Effector CD4-positive, alpha-beta T cell (primary cell): ENCODE results near the gene TOP3A.

ENCODE experiments used
- DNase-seq: peaks from one replicate; pipeline ENCODE4 v3.0.0-alpha.2; 2020

Gene TOP3A

DNA sequence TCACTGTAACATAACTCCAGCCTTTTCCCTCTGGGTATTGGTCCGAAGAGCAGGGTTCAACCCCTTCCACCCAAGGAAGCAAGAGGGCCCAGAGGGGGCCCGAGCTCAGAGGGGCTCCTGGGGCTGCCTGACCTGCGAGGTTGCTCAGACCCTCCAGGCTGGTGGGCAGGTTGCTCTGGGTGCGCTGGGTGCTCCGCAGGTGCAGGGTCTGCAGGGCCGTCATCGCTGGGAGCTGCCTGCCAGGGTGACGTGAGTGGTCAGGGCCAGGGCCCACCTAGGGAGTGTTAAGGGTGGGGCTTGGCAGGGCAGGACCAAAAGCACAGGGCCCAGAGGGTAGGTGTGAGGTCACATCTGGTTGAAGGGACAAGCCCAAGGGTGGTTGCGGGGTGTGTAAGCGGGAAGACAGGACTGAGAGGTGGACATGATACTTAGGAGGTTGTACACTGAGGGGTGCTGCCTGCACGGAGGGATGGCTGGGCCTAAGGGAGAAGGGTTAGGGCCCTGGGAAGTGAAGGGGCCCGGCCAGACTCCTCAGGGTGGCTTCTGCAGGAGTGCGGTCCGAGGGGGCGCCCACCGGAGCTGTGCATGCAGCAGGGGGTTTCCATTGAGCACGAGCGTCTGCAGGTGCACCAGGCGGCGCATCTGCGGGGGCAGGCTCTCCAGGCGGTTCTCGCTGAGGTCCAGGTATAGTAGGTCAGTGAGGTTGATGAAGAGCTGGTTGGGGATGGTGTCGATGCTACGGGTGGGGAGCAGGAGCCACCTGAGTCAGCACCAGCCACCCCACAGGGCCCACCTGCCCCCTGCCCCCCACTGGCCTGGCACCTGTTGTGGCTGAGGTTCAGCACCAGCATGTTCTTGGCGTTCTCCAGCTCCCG, 60.6 kb downstream of the TOP3A start:
- DNase-seq, result no peak

DNA sequence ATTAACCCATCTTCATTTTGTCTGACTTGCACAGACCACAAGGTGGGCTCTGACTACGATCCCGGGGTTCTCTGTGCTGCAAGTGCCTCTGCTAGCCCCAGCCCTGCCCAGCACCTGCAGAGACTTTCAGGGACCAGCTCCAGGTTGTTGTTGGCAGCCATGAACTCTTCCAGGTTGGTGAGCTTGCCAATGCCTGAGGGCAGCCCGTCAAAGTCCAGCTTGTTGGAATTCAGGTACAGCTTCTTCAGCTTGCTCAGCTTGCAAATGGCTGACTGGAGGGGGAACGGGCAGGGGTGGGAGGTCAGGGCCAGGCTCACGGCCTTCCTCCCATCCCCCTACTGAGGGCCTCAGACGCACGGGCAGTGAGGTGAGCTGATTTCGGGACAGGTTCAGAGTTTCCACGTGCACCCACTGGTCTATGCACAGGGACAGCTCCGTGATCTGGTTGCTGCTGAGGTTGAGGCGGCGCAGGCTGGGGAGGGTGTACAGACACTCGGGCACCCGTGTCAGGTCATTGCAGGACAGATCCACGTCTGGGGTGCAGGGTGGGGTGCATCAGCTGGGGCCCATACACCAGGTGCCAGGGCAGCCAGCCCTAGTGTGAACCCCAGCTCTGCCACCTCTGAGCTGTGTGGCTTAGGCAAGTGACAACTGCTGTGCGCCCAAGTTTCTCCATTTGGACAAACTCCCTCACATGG, 61.5 kb downstream of the TOP3A start:
- no peak for DNase-seq

DNA sequence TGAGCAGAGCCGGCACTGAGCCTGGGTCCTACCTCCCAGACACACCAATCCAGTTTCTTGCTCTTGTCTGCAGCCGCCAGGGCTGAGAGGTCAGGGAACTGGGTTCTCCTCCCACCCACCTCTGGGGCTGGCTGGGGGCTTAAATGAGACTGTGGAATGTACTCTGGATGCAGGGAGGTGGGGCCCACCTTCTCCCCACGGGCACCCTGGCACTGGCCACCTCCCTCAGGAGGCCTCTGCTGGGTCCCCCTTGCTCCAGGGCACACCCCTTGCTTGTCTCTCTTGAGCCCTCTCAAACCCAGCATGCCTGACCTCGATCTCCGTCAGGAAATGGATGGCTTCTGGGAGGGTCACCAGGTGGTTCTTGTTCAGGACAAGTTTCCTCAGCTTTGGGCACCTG, 62.6 kb downstream of the TOP3A start:
- no peak for DNase-seq

DNA sequence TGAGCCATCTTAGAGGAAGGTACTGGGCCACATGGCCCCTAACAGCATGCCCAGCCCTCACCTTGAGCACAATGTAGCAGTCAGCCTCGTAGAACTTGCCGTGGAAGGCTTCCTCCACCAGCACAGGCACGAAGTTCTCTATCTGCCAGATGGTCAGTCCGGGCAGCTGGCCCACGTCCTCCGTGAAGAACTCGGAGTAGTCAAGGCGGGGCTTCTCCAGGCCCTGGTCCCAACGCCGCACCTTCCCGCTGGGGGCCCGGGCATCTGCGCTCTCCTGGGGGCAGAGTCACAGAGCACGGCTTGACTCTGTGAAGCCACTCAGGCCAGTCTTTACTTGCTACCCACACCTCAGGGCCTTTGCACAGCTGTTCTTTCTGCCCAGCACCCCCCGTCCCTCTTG, 63.6 kb downstream of the TOP3A start:
- no peak for DNase-seq

DNA sequence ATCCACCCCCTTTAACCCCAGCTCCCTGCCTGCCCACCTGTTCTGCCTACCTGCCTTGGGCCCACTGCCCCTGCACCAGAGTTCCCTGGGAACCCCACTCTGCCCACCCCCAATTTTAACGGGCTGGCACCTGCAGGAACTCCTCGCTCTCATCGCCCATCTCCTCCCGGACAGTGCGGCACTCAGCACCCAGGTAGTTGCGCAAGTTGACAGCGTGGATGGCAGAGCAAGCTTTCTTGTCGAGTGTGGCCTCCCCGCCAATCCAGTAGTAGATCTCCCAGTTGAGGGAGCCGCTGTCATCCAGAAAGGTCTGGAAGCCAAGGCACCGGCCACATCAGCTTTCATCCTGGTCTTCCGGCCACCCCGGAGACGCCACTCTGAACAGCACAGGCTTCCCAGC, 64.1 kb downstream of the TOP3A start:
- DNase-seq, result no peak

DNA sequence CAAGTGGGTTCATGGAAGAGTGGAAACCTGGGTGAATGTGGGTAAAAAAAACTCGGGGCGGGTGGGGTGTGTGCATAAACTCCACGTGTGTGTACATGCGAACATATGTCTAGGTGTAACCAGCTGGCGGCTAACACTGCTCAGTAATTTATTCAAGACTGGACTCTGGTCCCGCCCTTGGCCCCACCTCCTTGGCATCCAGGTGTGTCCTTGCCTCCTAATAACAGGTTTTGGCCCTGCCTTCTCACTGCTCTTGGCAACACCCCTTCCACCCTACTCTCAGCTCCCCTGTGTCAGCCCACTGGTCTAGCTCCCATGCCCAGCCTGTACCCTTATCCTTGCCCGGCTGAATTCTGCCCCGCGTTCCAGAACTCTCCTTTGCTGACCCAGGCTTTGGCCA, 64.5 kb downstream of the TOP3A start:
- no peak for DNase-seq

DNA sequence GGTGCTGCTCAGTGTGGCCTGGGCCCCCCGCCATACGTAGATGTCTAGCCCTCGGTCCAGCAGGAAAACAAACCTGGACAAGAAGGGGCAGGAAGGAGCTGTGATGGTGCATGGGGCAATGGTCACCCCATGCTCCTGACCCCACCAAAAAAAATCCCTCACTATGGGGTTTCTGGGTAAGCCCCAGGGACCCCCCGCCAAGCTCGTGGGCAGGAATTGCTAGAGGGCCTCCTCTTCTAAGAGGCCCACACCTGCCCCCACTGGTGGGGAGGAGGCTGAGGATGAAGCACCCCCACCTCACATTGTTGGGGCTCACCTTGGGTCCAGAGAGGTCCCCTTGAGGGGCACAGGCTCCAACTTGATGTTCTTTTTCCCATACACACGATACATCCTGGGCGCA, 66.0 kb downstream of the TOP3A start:
- no peak for DNase-seq

DNA sequence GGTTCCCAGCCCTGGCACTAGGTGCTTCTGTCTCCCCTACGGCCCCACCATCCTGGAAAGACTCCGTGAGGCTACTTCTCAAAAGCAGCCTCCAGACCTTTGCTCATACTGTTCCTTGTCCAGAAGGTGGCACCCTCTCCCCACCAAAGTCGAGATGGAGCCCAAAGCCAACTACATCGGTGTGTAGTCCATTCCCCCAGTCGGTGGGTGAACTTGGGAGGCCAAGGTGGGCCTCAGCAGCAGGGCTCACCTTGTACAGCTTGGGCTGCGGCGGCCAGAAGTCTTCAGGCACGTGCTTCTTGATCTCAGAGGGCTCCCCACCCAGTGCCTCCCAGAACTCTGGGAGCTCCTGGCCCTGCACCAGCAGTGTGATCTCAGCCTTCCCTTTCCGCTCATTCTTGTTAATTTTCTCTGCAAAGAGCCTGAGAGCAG, 66.5 kb downstream of the TOP3A start:
- DNase-seq, result peak; percentile 49

DNA sequence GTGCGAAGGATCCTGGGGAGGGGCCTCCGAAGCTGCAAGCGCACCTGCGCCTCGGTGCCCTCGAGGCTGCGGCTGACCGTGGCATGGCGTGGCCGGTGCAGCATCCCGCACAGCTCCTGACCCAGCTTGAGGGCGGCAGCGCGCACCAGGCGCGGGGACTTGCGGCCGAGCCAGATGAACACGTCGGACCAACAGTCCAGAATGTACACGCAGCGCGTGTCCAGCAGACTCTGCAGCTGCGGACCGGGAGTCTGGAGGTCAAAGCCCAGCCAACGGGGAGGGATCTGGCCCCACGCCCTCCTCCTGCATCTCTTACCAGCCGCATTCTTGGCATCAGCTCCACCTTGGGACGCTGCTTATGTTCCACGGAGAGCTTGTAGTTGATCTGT, 67.2 kb downstream of the TOP3A start:
- DNase-seq, result no peak

DNA sequence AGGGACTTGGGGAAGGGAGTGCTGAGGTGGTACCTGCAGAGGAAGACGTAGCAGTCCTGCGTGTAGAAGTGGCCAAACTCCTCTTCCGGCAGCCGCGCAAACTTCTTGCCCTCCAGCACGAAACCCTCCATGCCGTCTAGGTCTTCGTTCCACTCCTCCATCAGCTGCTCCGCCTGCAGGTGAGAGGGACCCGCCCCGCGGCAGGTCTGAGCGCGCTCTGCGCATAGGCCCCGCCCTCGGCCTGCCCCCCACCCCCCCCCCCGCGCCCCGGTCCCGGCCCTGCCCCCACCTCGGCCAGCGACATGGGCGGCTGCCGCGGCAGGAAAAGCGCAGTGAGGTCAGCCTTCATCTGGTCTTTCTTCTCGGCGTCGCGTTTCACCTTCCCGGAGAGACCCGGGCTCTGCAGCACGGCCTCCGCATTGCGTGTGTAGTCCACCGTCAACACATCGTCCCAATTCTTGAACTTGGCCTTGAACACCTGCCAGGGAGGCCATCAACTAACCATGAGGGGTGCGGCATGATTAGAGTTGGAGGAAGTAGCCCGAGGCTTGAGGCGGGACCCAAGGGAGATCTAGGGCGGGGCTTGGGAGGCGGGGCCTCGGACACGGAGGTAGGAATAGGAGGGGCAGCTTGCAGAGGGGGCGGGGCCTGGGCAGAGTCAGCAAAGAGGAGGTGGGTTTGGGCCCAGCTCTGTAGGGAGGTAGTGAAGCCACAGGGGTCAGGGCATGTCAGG, 67.7 kb downstream of the TOP3A start:
- DNase-seq, result no peak

DNA sequence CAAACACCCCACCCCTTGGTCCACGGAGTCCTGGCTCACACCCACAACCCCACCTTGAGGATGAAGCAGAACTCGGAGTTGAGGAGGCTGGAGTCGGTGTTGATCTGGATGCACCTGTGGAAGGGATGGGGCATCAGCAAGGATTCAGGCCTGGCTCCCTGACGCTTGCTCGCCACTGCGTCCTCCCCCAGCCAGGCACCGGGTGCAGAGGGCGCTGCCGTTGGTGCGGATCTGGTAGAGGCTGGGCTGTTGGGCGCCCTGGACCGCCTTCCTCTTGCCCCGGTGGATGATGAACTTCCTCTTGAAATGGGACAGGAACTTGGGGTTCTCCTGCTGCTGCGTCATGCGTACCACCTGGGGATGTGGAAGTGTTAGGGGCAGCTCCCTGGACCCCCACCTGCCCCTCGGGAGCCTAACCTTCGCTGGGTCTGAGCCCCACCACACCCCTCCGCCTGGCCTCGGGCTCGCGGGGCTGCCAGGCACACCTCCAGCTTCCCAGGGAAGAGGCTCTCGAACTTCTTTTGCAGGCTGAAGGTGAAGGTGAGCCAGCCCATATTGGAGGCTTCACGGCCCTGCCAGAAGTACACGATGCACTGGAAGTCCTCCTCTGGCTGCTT, 68.6 kb downstream of the TOP3A start:
- DNase-seq, result no peak

DNA sequence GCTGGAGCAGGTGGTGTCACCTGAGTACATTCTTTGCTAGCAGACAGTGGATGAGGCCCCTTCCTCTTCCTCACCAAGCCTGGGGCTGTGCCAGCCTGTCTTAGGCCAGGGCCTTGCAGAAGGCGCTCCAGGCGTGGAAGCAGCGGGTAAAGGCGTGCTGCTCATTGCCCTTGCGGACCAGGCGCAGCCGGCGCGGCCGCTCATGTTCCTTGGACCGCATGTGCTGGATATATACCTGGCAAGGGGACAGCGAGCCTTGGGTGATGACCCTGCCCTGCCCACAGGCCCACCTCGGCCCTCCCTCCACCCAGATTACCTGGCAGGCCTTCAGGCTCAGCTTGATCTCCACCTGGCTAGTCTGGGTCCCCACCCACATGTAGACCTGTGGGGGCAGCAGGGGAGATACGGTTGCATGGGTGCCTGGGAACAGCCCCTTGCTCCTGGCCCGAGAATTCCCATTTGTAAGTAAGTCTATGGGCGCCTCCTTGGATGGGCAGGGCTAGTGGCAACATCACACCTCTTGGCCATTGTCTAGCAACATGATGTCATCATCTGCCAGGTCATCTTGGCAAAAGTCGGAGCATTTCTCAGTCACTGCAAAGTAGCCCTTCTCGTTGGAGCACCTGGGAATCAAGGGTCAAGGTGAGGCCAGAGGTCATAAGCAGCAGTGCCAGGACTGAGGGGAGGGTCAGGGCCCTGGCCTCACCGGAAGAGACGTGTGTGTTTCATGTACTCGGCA, 69.6 kb downstream of the TOP3A start:
- DNase-seq, result no peak

DNA sequence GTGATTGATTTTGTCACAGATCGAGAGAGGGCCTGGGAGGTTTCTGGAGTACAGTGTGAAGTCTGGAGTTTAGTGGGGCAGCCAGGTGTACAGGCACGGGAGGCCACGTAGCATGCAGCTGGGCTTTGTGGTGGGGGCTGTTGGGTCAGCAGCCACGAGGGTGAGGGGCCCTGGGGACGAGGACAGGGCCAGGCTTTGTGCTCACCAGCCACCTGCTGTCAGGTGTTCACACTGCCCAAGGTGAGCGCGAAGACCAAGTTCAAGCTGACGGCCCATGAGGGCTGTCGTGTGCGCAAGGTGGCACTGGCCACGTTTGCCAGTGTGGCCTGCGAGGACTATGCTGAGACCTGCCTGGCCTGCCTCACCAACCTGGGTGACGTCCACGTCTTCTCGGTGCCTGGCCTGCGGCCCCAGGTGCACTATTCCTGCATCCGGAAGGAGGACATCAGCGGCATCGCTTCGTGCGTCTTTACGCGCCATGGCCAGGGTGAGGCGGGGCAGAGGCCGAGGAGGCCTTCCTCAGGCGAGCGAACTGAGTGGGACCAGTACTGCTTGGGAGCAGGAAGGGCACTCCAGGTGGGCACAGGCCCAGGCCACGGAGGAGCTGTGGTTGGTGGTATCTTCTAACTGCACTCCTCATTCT, 73.4 kb downstream of the TOP3A start:
- no peak for DNase-seq

DNA sequence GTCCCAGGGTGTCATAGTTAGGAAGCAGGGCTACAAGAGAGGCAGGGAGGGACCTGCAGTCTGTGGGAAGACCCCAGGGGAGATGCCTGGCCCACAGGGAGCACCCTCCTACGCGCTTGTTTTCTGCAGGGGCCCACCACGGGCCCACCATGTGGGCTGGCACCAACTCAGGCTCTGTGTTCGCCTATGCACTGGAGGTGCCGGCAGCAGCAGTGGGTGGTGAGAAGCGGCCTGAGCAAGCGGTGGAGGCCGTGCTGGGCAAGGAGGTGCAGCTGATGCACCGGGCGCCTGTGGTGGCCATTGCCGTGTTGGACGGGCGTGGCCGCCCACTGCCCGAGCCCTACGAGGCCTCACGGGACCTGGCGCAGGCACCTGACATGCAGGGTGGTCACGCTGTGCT, 74.3 kb downstream of the TOP3A start:
- no peak for DNase-seq

DNA sequence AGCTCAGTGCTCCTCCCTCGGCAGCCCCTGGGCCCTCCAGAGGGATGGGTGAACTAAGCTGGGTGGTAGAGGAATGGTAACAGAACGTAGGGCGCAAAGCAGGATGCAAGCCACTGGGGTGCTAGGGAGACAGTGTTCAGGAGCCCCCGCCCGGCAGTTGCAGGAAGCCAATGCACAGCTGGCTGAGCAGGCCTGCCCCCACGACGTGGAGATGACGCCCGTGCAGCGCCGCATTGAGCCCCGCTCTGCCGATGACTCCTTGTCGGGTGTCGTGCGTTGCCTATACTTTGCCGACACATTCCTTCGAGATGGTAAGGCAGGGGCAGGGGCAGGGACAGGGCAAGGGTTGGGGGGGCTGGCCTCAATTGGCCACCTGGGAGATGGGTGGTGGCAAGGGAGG, 76.5 kb downstream of the TOP3A start:
- no peak for DNase-seq

DNA sequence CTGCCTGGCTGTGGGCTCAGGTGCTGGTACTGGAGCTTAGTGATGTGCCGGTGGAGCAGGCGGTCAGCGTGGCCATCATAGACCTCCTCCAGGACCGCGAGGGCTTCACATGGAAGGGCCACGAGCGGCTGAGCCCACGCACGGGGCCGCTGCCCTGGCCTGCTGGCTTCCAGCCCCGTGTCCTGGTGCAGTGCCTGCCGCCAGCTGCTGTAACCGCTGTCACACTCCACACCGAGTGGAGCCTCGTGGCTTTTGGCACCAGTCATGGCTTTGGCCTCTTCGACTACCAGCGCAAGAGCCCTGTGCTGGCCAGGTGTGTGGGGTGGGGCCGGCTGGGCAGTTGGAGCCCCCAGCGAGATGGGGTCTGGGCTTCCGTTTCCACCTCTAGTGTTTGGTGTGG, 77.3 kb downstream of the TOP3A start:
- no peak for DNase-seq

DNA sequence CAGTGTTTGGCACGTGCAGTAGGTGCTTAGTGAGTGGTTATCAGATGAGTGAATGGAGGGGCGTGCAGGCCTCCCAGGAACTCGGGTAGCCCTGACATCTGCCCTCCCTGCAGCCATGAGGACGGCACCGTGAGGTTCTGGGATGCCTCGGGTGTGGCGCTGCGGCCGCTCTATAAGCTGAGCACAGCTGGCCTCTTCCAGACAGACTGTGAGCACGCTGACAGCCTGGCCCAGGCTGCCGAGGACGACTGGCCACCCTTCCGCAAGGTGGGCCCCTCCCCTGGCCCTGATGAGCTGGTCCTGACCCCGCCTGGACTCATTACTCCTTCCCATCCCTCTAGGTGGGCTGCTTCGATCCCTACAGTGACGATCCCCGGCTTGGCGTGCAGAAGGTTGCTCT, 78.3 kb downstream of the TOP3A start:
- no peak for DNase-seq

DNA sequence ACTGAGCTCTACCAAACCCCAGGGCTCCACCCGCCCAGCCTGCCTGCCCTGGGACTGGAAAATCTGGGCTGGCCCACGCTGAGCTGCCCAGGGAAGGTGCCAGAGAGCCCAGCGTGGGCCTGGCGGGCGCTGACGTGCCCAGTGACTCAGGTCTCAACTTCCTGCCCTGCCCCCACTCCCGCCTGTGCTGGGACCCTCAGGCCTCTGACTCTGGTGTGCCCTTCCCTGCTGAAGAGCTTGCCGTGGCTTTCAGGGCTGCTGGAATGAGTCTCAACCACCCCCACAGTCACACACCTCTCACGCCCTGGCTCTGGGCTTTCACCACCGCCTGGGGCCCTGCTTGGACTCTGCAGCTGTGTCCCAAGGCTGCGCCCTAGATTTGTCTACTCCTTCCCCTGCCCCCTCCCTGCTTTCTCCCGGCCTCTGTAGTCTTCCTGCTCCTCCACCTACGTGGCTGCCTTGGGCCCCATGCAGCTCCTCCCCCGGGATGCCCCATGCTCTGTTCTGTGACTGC, 79.0 kb downstream of the TOP3A start:
- DNase-seq, result no peak

DNA sequence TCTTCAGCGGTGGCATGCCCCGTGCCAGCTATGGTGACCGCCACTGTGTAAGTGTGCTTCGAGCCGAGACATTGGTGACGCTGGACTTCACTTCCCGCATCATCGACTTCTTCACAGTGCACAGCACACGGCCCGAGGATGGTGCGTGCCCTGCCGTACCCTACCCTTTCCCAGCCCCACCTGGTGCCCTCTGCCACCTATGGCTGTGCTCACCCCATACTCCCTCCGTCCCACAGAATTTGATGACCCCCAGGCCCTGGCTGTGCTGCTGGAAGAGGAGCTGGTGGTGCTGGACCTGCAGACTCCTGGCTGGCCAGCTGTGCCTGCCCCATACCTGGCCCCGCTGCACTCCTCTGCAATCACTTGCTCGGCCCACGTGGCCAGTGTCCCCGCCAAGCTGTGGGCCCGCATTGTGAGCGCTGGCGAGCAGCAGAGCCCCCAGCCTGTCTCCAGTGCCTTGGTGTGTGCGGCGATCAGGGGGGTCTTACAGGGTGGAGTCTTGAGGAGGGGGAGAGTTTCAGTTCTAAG, 79.9 kb downstream of the TOP3A start:
- no peak for DNase-seq

DNA sequence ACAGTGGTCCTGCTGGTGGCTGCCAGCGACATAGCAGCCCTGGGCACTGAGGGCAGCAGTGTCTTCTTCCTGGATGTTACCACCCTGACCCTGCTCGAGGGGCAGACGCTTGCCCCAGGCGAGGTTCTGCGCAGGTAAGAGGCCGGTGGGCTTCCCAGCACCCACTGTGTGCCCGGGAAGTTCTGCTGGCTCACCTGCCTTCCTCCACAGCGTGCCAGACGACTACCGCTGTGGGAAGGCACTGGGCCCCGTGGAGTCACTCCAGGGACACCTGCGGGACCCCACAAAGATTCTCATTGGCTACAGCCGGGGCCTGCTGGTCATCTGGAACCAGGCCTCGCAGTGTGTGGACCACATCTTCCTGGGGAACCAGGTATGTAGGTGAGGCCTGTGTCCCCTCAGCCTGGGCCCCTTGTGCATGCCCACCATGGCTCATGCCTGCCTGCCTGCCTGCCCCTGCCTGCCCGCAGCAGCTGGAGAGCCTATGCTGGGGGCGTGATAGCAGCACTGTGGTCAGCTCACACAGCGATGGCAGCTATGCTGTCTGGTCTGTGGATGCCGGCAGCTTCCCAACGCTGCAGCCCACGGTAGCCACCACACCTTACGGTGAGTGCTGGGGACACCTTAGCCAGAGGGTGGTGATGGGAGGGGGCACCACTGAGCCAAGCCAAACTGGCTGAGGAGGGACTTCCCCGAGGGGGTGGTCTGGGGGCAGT, 80.8 kb downstream of the TOP3A start:
- no peak for DNase-seq

DNA sequence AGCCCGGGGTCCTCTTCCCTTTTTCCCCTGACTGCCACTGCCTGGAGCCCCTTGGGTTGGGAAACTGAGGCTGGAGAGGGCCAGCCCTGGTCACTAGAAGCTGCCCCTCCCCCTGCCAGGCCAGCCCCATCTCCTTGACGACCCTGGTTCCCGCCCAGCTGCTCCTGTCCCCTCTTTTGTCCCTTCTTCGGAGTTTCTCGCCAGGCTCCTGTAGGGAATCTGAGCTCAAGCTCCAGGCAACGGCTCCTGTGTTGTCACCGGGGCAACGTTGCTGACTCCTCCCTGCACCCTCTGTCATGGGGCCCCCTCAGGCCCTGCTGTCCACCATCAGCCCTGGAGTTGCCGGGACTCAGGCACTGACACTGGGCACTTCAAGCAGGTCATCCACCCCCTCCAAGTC, 83.6 kb downstream of the TOP3A start:
- no peak for DNase-seq
